ENCODE measurements around the gene LDAH. TPM values are rescaled to one million over a fixed set of nuclear protein-coding genes. Genes with fewer than 3 reads are reported as not detected.

Gene LDAH
- total and polyA plus RNA-seq, 2 experiments from 2014 or later = 12.1 to 37.5 TPM

DNA sequence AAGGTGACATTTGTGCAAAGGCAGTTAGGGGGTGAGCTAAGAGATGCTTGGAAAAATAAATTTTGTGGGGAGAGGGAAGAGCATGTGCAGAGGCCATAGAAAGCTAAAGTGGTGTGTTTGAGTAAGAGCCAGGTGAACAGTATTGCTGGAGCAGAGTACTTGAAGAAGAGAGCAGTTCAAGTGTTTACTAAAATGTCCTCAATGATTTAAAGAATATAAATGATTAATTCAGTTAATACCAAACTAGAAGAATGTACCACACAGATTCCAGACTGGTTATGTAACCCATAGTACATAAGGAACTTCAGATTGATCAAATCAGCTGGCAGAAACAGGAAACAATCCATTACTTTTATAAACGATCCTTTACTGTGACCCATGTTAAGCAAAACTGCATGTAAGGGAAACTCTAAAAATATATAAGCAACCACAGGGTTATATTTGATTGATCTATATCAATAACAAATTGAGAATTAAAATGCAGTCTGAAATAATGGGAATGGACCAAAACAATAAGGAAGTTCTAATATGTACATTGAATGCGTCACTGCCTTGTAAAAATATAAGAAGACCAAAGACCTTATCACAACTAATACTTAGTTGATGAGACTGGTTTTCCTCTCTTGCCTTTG is 76.9 kb downstream of the LDAH start:
- Mint-ChIP-seq H3K27me3 (ENCODE audit: insufficient read depth, low read depth, poor library complexity) (no peaks in the 10 kb centered on the region), H3K4me3 (no peak overlapping the region), H3K9me3 (no peaks in the 10 kb centered on the region), H3K4me1 (no peaks in the 10 kb centered on the region), H3K36me3 (ENCODE audit: low read depth) (no peaks in the 10 kb centered on the region), H3K27ac (no peak overlapping the region)
- Histone ChIP-seq H3K4me2 (no peak overlapping the region), H3K4me1 (ENCODE audit: insufficient read depth) (no peaks in the 10 kb centered on the region), H3K79me2 (replicated peaks; ENCODE audit: insufficient read depth) (no peaks in the 10 kb centered on the region), H3F3A (replicated peaks; ENCODE audit: low read depth) (no peaks in the 10 kb centered on the region), H2AFZ (no peak overlapping the region), H3K27ac (ENCODE audit: low read depth) (no peak overlapping the region), H3K27me3 (ENCODE audit: insufficient read depth) (no peaks in the 10 kb centered on the region), H3K4me3 (no peak overlapping the region), H4K20me1 (replicated peaks; ENCODE audit: insufficient read depth) (no peaks in the 10 kb centered on the region), H3K36me3 (ENCODE audit: insufficient read depth) (no peaks in the 10 kb centered on the region), H3K9me2 (ENCODE audit: insufficient read depth) (no peaks in the 10 kb centered on the region)
- no peak for ATAC-seq
- no peak for DNase-seq (ENCODE audit: low spot score)
- TF ChIP-seq POLR2AphosphoS5 (IDR thresholded peaks at IDR 0.05; ENCODE audit: low read depth) (no peak), NANOG (IDR thresholded peaks at IDR 0.05; ENCODE audit: borderline replicate concordance) (no peak), ZNF462 (CRISPR knock-in tag; IDR thresholded peaks at IDR 0.05) (no peak), ZNF331 (CRISPR knock-in tag; IDR thresholded peaks at IDR 0.05; ENCODE audit: low read depth) (no peak), CREB1 (CRISPR knock-in tag; IDR thresholded peaks at IDR 0.05; ENCODE audit: low read depth) (no peak), CTCF (conservative IDR thresholded peaks at IDR 0.05; ENCODE audit: low read depth in 2 of 2) (no peak), JUNB (IDR thresholded peaks at IDR 0.05; ENCODE audit: unreplicated experiment) (no peak), STAT1 (IDR thresholded peaks at IDR 0.05; ENCODE audit: unreplicated experiment) (no peak), EZH2 (IDR thresholded peaks at IDR 0.05; ENCODE audit: low read depth, unreplicated experiment) (no peak), EZH2phosphoT487 (IDR thresholded peaks at IDR 0.05; ENCODE audit: unreplicated experiment) (no peak), ZNF114 (CRISPR knock-in tag; IDR thresholded peaks at IDR 0.05) (no peak)
- TF ChIP-seq, protein P1, sequence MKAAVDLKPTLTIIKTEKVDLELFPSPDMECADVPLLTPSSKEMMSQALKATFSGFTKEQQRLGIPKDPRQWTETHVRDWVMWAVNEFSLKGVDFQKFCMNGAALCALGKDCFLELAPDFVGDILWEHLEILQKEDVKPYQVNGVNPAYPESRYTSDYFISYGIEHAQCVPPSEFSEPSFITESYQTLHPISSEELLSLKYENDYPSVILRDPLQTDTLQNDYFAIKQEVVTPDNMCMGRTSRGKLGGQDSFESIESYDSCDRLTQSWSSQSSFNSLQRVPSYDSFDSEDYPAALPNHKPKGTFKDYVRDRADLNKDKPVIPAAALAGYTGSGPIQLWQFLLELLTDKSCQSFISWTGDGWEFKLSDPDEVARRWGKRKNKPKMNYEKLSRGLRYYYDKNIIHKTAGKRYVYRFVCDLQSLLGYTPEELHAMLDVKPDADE (IDR thresholded peaks at IDR 0.05) = no peak
- TF ChIP-seq, protein P2, sequence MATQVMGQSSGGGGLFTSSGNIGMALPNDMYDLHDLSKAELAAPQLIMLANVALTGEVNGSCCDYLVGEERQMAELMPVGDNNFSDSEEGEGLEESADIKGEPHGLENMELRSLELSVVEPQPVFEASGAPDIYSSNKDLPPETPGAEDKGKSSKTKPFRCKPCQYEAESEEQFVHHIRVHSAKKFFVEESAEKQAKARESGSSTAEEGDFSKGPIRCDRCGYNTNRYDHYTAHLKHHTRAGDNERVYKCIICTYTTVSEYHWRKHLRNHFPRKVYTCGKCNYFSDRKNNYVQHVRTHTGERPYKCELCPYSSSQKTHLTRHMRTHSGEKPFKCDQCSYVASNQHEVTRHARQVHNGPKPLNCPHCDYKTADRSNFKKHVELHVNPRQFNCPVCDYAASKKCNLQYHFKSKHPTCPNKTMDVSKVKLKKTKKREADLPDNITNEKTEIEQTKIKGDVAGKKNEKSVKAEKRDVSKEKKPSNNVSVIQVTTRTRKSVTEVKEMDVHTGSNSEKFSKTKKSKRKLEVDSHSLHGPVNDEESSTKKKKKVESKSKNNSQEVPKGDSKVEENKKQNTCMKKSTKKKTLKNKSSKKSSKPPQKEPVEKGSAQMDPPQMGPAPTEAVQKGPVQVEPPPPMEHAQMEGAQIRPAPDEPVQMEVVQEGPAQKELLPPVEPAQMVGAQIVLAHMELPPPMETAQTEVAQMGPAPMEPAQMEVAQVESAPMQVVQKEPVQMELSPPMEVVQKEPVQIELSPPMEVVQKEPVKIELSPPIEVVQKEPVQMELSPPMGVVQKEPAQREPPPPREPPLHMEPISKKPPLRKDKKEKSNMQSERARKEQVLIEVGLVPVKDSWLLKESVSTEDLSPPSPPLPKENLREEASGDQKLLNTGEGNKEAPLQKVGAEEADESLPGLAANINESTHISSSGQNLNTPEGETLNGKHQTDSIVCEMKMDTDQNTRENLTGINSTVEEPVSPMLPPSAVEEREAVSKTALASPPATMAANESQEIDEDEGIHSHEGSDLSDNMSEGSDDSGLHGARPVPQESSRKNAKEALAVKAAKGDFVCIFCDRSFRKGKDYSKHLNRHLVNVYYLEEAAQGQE (IDR thresholded peaks at IDR 0.05; ENCODE audit: unreplicated experiment) = no peak

Measured in GM23338 (cell line).